Heart right ventricle (tissue), 16 donors: ENCODE results near the gene HLA-DRB1. TPM values are rescaled to one million over a fixed set of nuclear protein-coding genes. Genes with fewer than 3 reads are reported as not detected.
"Not testable (repeated sequence)": the region's sequence is repeated elsewhere in the genome, so short reads cannot be mapped to it uniquely, and the experiment has no call there.

ENCODE experiments used
- ATAC-seq, 8 donors: fragments of 200-7000 bp; cut with Tn5 transposase; one replicate each; pipeline ENCODE4 v1.9.1; 2020; ENCODE audit warnings: mild to moderate bottlenecking in 8 of 8, moderate library complexity in 8 of 8, moderate number of reproducible peaks in 1 of 8
- DNase-seq, 2 donors: peaks; one replicate each; pipeline ENCODE4 v3.0.0-alpha.2; 2020
- H3K27ac ChIP-seq, 10 donors: fragments of 200-600 bp; sonication (generic) in 2 of 10; one replicate each; pipeline versions ENCODE4 v1.5.0 to v1.8.0; 2020 to 2022; ENCODE audit warnings: mild to moderate bottlenecking in 3 of 10
- H3K27me3 ChIP-seq, 7 donors: fragments of 200-600 bp; one replicate each; pipeline ENCODE4 v1.8.0; 2021 to 2022; ENCODE audit warnings: mild to moderate bottlenecking in 2 of 7
- H3K36me3 ChIP-seq, 9 donors: fragments of 200-600 bp; sonication (generic) in 1 of 9; one replicate each; pipeline versions ENCODE4 v1.5.0 to v1.8.0; 2020 to 2022; ENCODE audit warnings: mild to moderate bottlenecking in 2 of 9
- H3K4me1 ChIP-seq, 9 donors: fragments of 200-600 bp; sonication (generic) in 1 of 9; one replicate each; pipeline versions ENCODE4 v1.5.0 to v1.8.0; 2020 to 2022; ENCODE audit warnings: mild to moderate bottlenecking in 4 of 9
- H3K4me3 ChIP-seq, 10 donors: fragments of 200-600 bp; sonication (generic) in 2 of 10; one replicate each; pipeline versions ENCODE4 v1.5.0 to v1.8.0; 2020 to 2022; ENCODE audit warnings: mild to moderate bottlenecking in 7 of 10, moderate library complexity in 2 of 10
- H3K9me3 ChIP-seq, 11 donors: fragments of 200-600 bp in 10 of 11; sonication (generic) in 2 of 11; one replicate each; pipeline versions ENCODE4 v1.5.0 to v1.8.0; 2013 to 2022; ENCODE audit warnings: mild to moderate bottlenecking in 2 of 11, control low read depth in 1 of 11, moderate library complexity in 1 of 11
- WGBS, 2 donors: extraction: QIAGEN DNeasy Blood & Tissue Kit; methylation state at CpG; one replicate each; pipeline ENCODE4 v1.1.7; 2013; ENCODE audit warnings: inconsistent platforms in 1 of 2; 5-methylcytosine and 5-hydroxymethylcytosine counted together
- intact Hi-C, 10 donors: fragments of 100-400 bp; cut with DNase I; formaldehyde crosslinking; loops; one replicate each; pipeline versions ENCODE4 v1.11.1 to v1.14.2; 2022
- polyA plus RNA-seq, 2 donors: library from polyadenylated mRNA; stranded (reverse); fragments of 200-250 nt; gene quantifications; one replicate each; pipeline ENCODE4 v1.2.3, GENCODE V29; 2013
- total RNA-seq, 10 donors: library from RNA; stranded (reverse); fragmentation: NEBNext Ultra II Directional in 3 of 10; extraction: Animal tissue kit (Norgen Biotek cat#: 25700) in 3 of 10; gene quantifications; one replicate each; pipeline versions ENCODE4 v1.2.1 to v1.2.4, GENCODE V29; 2021 to 2023
- TF ChIP-seq, protein P1 (sequence below), 9 donors: fragments of 200-600 bp; sonication (generic) in 2 of 9; IDR thresholded peaks; one replicate each; pipeline versions ENCODE4 v1.5.0 to v1.8.0; 2021 to 2022; ENCODE audit warnings: antibody characterized with exemption in 9 of 9, mild to moderate bottlenecking in 5 of 9, moderate library complexity in 1 of 9
- donor health status: Arrhythmogenic right ventricular cardiomyopathy.
- donor health status: ischemic (EF 13 %, LVEDD 7.1; RV severe dilation, severe dysfunction).
- donor health status: healthy with polysubstance abuse.
- donor health status: DM: no; HTN: yes; CAD: no.
- donor health status: DM: no; HTN: no; CAD: no.
- donor health status: ischemic (EF 25% LVEDD 6.9; RV normal size, moderate dysfunction).
- donor health status: ischemic (EF 25% LVEDD 5.7; RV mildly dilated, moderate dysfunction).
- donor health status: healthy.
- donor health status: DM: yes; HTN: yes; CAD: no.
- donor health status: Ischemic cardiomyopathy.
- donor health status: ischemic (EF 35%, LVEDD 5.7; RV mildly dilated, moderate dysfunction).
- donor health status: nonischemic (EF 11% LVEDD 7.7; RV severe dilation, severe dysfunction).
- donor health status: DM: yes; HTN: yes; CAD: no.
- donor health status: PGD.
- donor health status: ischemic (EF 29% LVEDD 5.4; RV normal size, mild dysfunction).
- donor health status: nonischemic (EF 23%, LVEDD 6.1; RV moderate dilation, normal function).

Gene HLA-DRB1
- total and polyA plus RNA-seq, 12 donors, result 28.8 to 313 (median 76.4) TPM

DNA sequence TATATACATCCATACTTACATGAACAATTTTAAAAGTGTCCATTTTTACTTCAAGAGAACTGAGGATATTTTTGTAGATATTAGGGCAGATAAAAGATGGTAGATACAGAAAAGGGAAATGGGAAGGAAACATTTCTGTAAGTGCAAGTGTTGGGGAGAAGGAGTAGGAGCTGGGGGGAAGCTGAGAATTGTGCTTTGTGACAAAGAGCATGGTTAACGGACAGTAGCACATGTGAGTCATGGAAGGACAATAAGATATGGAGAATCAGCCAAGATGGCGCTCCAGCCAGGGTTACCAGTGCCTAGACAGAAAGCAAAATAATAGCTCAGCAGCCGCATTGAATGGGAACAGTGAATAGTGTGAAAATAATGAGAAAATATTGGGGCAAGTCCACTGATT lies 12.7 kb upstream of the HLA-DRB1 start:
- no peak overlapping the region for H3K4me3 ChIP-seq
- 58 to 64% methylated on average over 3 of the region's 3 CpGs for WGBS, 2 donors
- ATAC-seq, result no peak

DNA sequence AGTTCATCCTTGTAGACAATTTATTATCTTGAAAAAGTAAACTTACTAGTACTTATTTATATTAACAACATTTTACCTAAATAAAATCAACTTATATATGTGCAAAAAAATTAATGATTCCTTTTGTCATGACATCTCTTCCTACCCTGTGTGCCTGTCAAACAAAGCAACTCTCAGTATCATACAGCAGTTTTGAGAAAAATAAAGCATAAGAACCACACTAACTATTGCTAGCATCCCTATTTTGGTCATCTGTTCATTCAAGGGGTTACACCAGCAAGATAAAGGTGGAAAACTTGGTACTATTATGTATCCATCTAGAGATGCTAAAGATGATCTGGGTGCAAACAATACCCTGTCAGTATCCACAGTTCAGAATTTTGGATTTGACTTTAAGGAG lies 7.4 kb upstream of the HLA-DRB1 start:
- TF ChIP-seq, protein P1, sequence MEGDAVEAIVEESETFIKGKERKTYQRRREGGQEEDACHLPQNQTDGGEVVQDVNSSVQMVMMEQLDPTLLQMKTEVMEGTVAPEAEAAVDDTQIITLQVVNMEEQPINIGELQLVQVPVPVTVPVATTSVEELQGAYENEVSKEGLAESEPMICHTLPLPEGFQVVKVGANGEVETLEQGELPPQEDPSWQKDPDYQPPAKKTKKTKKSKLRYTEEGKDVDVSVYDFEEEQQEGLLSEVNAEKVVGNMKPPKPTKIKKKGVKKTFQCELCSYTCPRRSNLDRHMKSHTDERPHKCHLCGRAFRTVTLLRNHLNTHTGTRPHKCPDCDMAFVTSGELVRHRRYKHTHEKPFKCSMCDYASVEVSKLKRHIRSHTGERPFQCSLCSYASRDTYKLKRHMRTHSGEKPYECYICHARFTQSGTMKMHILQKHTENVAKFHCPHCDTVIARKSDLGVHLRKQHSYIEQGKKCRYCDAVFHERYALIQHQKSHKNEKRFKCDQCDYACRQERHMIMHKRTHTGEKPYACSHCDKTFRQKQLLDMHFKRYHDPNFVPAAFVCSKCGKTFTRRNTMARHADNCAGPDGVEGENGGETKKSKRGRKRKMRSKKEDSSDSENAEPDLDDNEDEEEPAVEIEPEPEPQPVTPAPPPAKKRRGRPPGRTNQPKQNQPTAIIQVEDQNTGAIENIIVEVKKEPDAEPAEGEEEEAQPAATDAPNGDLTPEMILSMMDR (IDR thresholded peaks at IDR 0.05), result no peak
- intact Hi-C loops, result no loop called here
- no peak for DNase-seq

More for the DNA sequence above, 12.7 kb upstream of the HLA-DRB1 start:
- Histone ChIP-seq H3K9me3 (peaks cover 0 to 9% (median 0%) of the 10 kb centered on the region in 11 donors), H3K4me1 (peaks cover 0 to 9% (median 0%) of the 10 kb centered on the region in 9 donors), H3K27ac (peak overlapping the region in 4 of 10 donors; percentile 19 to 84 (median 73)), H3K27me3 (no peaks in the 10 kb centered on the region), H3K36me3 (no peaks in the 10 kb centered on the region)
- intact Hi-C loops, result no loop called here
- no peak for DNase-seq
- TF ChIP-seq, protein P1 (IDR thresholded peaks at IDR 0.05), result no peak

DNA sequence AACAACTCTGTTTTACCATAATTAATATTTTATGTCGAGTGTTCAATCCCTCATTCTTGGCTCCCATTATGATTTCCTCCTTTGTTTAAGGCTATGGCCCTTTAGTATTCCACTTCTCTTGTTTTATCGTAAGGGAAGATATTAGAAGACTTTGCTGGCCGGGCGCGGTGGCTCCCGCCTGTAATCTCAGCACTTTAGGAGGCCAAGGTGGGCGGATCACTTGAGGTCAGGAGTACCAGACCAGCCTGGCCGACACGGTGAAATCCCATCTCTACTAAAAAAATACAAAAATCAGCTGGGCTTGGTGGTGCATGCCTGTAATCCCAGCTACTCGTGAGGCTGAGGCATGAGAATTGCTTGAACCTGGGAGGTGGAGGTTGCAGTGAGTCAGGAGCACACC lies 1.1 kb upstream of the HLA-DRB1 start:
- H3K27me3 ChIP-seq, H3K36me3 ChIP-seq, H3K9me3 ChIP-seq, DNase-seq, ATAC-seq, H3K4me3 ChIP-seq, H3K4me1 ChIP-seq, intact Hi-C loops: not testable (repeated sequence)
- H3K27ac ChIP-seq, result peak overlapping the region in 6 of 10 donors; percentile 40 to 93 (median 74)
- 93% methylated on average over 10 of the region's 10 CpGs; no CpG with 5 or more reads in 1 of the 2 donors for WGBS, 2 donors

More for the DNA sequence above, 7.4 kb upstream of the HLA-DRB1 start:
- H3K4me3 ChIP-seq, result no peak overlapping the region
- no peaks in the 10 kb centered on the region for H3K4me1 ChIP-seq
- H3K9me3 ChIP-seq, result peaks cover 0 to 9% (median 0%) of the 10 kb centered on the region in 11 donors
- ATAC-seq, result no peak
- no peaks in the 10 kb centered on the region for H3K27me3 ChIP-seq
- H3K27ac ChIP-seq, result no peak overlapping the region
- H3K36me3 ChIP-seq, result no peaks in the 10 kb centered on the region

DNA sequence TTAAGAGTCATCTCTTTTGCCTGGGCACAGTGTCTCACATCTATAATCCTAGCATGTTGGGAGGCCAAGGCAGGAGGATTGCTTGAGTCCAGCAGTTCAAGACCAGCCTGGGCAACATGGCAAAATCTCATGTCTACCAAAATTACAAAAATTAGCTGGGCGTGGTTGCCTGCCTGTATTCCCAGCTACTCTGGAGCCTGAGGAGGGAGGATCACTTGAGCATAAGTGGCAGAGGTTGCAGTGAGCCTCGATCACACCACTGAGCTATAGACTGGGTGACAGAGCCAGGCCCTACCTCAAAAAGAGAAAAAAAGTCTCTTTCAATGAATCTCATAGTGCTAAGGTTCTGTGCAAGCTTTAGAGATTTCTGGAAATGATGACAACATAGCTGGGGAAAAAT lies 1.5 kb downstream of the HLA-DRB1 start:
- intact Hi-C loops, result loop anchor here in 5 of 10 donors (5.0 to 10.0 kb wide), 3 partner anchors 53 to 63 kb away; partner anchors contain the start of gene HLA-DRB5 (in 1 of the 5)
- Histone ChIP-seq H3K4me3 (peak overlapping the region in 7 of 10 donors; percentile 16 to 60 (median 48)), H3K4me1 (peaks cover 0 to 13% (median 0%) of the 10 kb centered on the region in 9 donors), H3K27ac (peak overlapping the region in 7 of 10 donors; percentile 20 to 93 (median 74)), H3K27me3 (no peaks in the 10 kb centered on the region), H3K9me3 (no peaks in the 10 kb centered on the region), H3K36me3 (no peaks in the 10 kb centered on the region)
- WGBS, 2 donors, result 75 to 78% methylated on average over 2 of the region's 2 CpGs
- ATAC-seq (no peak), DNase-seq (no peak)
- TF ChIP-seq, protein P1 (IDR thresholded peaks at IDR 0.05), result no peak

DNA sequence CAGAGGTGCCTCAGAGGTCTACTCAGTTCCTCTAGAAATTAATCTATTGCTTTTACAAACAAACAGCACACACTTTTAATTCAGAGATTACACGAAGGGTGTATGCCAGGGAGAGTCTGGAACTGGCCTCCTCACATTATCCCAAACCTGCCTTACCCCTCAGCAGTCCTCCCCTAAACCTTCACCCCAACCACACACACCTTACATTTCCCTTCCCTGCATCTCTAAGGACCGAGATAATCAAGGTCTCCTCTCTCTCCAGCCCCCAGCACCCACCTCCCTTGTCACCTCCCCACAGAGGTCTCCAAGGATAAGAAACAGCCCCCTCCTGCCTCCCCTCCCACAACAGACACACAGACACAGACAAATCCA lies 6.1 kb downstream of the HLA-DRB1 start:
- DNase-seq, result no peak
- no peak for ATAC-seq
- Histone ChIP-seq H3K4me3 (peak overlapping the region in 3 of 10 donors; percentile 44 to 60 (median 59)), H3K27me3 (peaks cover 0 to 23% (median 0%) of the 10 kb centered on the region in 7 donors), H3K27ac (peak overlapping the region in 3 of 10 donors; percentile 40 to 65 (median 58)), H3K4me1 (peaks cover 0 to 13% (median 0%) of the 10 kb centered on the region in 9 donors), H3K9me3 (no peaks in the 10 kb centered on the region), H3K36me3 (peaks cover 0 to 27% (median 0%) of the 10 kb centered on the region in 9 donors)
- intact Hi-C loops, result loop anchor here in 5 of 10 donors (5.0 to 10.0 kb wide), 3 partner anchors 49 to 66 kb away; partner anchors contain the start of gene HLA-DRB5 (in 1 of the 5)
- TF ChIP-seq, protein P1 (IDR thresholded peaks at IDR 0.05), result no peak
- 0 to 10% methylated on average over 2 of the region's 2 CpGs for WGBS, 2 donors
